CD4-positive, alpha-beta T cell treated with Interleukin-15 for 1 hour (primary cell): Measurements from ENCODE around the gene RCAN2.
"Not testable (repeated sequence)": the region's sequence is repeated elsewhere in the genome, so short reads cannot be mapped to it uniquely, and the experiment has no call there.

Experiments used
- DNase-seq: peaks from one replicate; pipeline ENCODE4 v3.0.0-alpha.2; 2020

RCAN2 gene

GRCh38 chr6:46381579-46381978 is 109.7 kb downstream of the RCAN2 start:
- no peak for DNase-seq

- DNase-seq: no peak
Measured at GRCh38 chr6:46381057-46381456, 110.2 kb downstream of the RCAN2 start.

GRCh38 chr6:46380152-46380807 is 111.0 kb downstream of the RCAN2 start:
- no peak for DNase-seq

- no peak for DNase-seq
Measured at GRCh38 chr6:46378882-46379416, 112.3 kb downstream of the RCAN2 start.

- DNase-seq: no peak
Measured at GRCh38 chr6:46378161-46378881, 112.9 kb downstream of the RCAN2 start.

- DNase-seq: no peak
Measured at GRCh38 chr6:46377209-46377608, 114.0 kb downstream of the RCAN2 start.

GRCh38 chr6:46376562-46377061 is 114.6 kb downstream of the RCAN2 start:
- peak; percentile 51 for DNase-seq

- no peak for DNase-seq
Measured at GRCh38 chr6:46370622-46371021, 120.6 kb downstream of the RCAN2 start.

- DNase-seq: no peak
Measured at GRCh38 chr6:46368169-46368536, 123.1 kb downstream of the RCAN2 start.

GRCh38 chr6:46367354-46368168 is 123.7 kb downstream of the RCAN2 start:
- no peak for DNase-seq

GRCh38 chr6:46366190-46366900 is 124.9 kb downstream of the RCAN2 start:
- no peak for DNase-seq

- DNase-seq: no peak
Measured at GRCh38 chr6:46357591-46357990, 133.7 kb downstream of the RCAN2 start.

GRCh38 chr6:46356543-46356942 is 134.7 kb downstream of the RCAN2 start:
- DNase-seq: no peak

- DNase-seq: no peak
Measured at GRCh38 chr6:46353528-46353927, 137.7 kb downstream of the RCAN2 start.

GRCh38 chr6:46352541-46353268 is 138.5 kb downstream of the RCAN2 start:
- no peak for DNase-seq

- no peak for DNase-seq
Measured at GRCh38 chr6:46350714-46351113, 140.5 kb downstream of the RCAN2 start.

GRCh38 chr6:46347669-46348068 is 143.6 kb downstream of the RCAN2 start:
- no peak for DNase-seq

- no peak for DNase-seq
Measured at GRCh38 chr6:46340246-46340645, 151.0 kb downstream of the RCAN2 start.

- DNase-seq: no peak
Measured at GRCh38 chr6:46338131-46338530, 153.1 kb downstream of the RCAN2 start.

GRCh38 chr6:46334442-46334841 is 156.8 kb downstream of the RCAN2 start:
- DNase-seq: no peak

GRCh38 chr6:46333481-46333880 is 157.8 kb downstream of the RCAN2 start:
- no peak for DNase-seq

GRCh38 chr6:46332448-46332847 is 158.8 kb downstream of the RCAN2 start:
- DNase-seq: not testable (repeated sequence)
